Endothelial cell of umbilical vein (primary cell): ENCODE data around the gene NPY. TPM values are rescaled to one million over a fixed set of nuclear protein-coding genes. Genes with fewer than 3 reads are reported as not detected.
A peak's percentile ranks its signal among the peaks of the same experiment; 100 is the strongest.

Source experiments
- Bru-seq: library from RNA; stranded (reverse); fragments of 400-500 nt; gene quantifications from one replicate; lab custom pipeline; 2021; lab: Mats Ljungman, UMichigan
- BruChase-seq, 2 experiments: library from RNA; stranded (reverse); fragments of 400-500 nt; gene quantifications; one replicate each; lab custom pipeline; 2021; lab: Mats Ljungman, UMichigan
- BruUV-seq: library from RNA; stranded (reverse); fragments of 400-500 nt; replicated peaks from 2 replicates; lab custom pipeline; 2021; lab: Mats Ljungman, UMichigan
- CTCF ChIA-PET: fragments of 300-600, 350-600 bp; sonication (Branson Sonifier 250); formaldehyde crosslinking; loops from one replicate; lab custom pipeline; 2021; ENCODE audit warnings: antibody characterized with exemption, inconsistent platforms; lab: Charles Lee
- POLR2A ChIA-PET: fragments of 300-600, 350-600 bp; sonication (Branson Sonifier 250); formaldehyde crosslinking; loops from one replicate; lab custom pipeline; 2021; ENCODE audit warnings: antibody characterized with exemption, inconsistent platforms; lab: Charles Lee
- DNase-seq: peaks from one replicate; pipeline ENCODE4 v3.0.0-alpha.2; 2011; ENCODE audit warnings: low read depth, low spot score
- FAIRE-seq: peaks from 2 replicates; lab custom pipeline; 2011; peaks lifted over from hg19 to GRCh38; lab: Jason Lieb, UNC
- H2AFZ ChIP-seq: 2 replicates; pipeline ENCODE4 v1.6.0; 2012; ENCODE audit warnings: low read depth, low read length, control low read depth, inconsistent platforms
- H3K27ac ChIP-seq: 2 replicates; pipeline ENCODE4 v1.5.1; 2011; ENCODE audit warnings: low read depth, mild to moderate bottlenecking, control low read depth, low read length, moderate library complexity; ENCODE audit not compliant: insufficient read depth
- H3K27me3 ChIP-seq, 2 experiments: 2 replicates each; pipeline versions ENCODE4 v1.6.0 to v1.6.1; 2011; ENCODE audit warnings: low read length in 2 of 2, mixed read lengths in 1 of 2; ENCODE audit not compliant: control insufficient read depth in 2 of 2, insufficient read depth in 2 of 2
- H3K36me3 ChIP-seq, 2 experiments: 2 replicates in 1 of 2; 3 replicates in 1 of 2; pipeline ENCODE4 v1.5.1; 2011; ENCODE audit warnings: low read length in 2 of 2, mild to moderate bottlenecking in 1 of 2, moderate library complexity in 1 of 2; ENCODE audit not compliant: control insufficient read depth in 2 of 2, insufficient read depth in 2 of 2; ENCODE audit errors: extremely low read depth in 1 of 2
- H3K4me1 ChIP-seq: 3 replicates; pipeline ENCODE4 v1.5.1; 2011; ENCODE audit warnings: mild to moderate bottlenecking, low read length; ENCODE audit not compliant: control insufficient read depth, insufficient read depth; ENCODE audit errors: extremely low read depth
- H3K4me2 ChIP-seq: 2 replicates; pipeline ENCODE4 v1.6.1; 2011; ENCODE audit warnings: low read length, control low read depth, mixed read lengths; ENCODE audit not compliant: insufficient read depth
- H3K4me3 ChIP-seq, 3 experiments: fragments of 200-600 bp in 1 of 3; sonication (generic), shearing (Covaris generic) in 1 of 3; replicated peaks in 1 of 3; 2 replicates each; pipeline ENCODE4 v1.5.1; 2011 to 2016; ENCODE audit warnings: control low read depth in 3 of 3, low read length in 3 of 3, mild to moderate bottlenecking in 2 of 3, inconsistent platforms in 1 of 3, low read depth in 1 of 3, moderate library complexity in 1 of 3; ENCODE audit not compliant: insufficient read depth in 1 of 3
- H3K79me2 ChIP-seq: 2 replicates; pipeline ENCODE4 v1.6.0; 2012; ENCODE audit warnings: low read length, inconsistent platforms; ENCODE audit not compliant: control insufficient read depth, insufficient read depth
- H3K9ac ChIP-seq: replicated peaks from 2 replicates; pipeline ENCODE3; 2011; ENCODE audit warnings: low read length, control low read depth; ENCODE audit not compliant: insufficient read depth; ENCODE audit errors: extremely low read depth
- H3K9me1 ChIP-seq: replicated peaks from 3 replicates; pipeline ENCODE4 v1.6.0; 2011; ENCODE audit warnings: mild to moderate bottlenecking, low read length; ENCODE audit not compliant: control insufficient read depth, insufficient read depth; ENCODE audit errors: extremely low read depth
- H3K9me3 ChIP-seq: replicated peaks from 2 replicates; pipeline ENCODE4 v1.5.1; 2012; ENCODE audit warnings: low read length, inconsistent platforms; ENCODE audit not compliant: control insufficient read depth, insufficient read depth
- H4K20me1 ChIP-seq: replicated peaks from 2 replicates; pipeline ENCODE3; 2011; ENCODE audit warnings: mild to moderate bottlenecking, low read length; ENCODE audit not compliant: control insufficient read depth, insufficient read depth; ENCODE audit errors: extremely low read depth
- CTCF ChIP-seq, 2 donors: IDR thresholded peaks; 1 replicate in 1 of 2; 2 replicates in 1 of 2; pipeline ENCODE4 v1.5.1; 2011; ENCODE audit warnings: low read length in 2 of 2, mild to moderate bottlenecking in 2 of 2, moderate library complexity in 2 of 2, control low read depth in 1 of 2, inconsistent platforms in 1 of 2, low read depth in 1 of 2; ENCODE audit not compliant: insufficient read depth in 1 of 2; ENCODE audit errors: extremely low read depth in 1 of 2
- EZH2 ChIP-seq: IDR thresholded peaks from 2 replicates; pipeline ENCODE4 v1.6.1; 2012; ENCODE audit warnings: borderline replicate concordance, low read depth, mild to moderate bottlenecking, moderate library complexity, low read length, inconsistent platforms; ENCODE audit not compliant: severe bottlenecking
- dilution Hi-C: fragments of 300-500 bp; cut with MboI; formaldehyde crosslinking; loops from one replicate; pipeline ENCODE4 v1.15.0; 2019; ENCODE audit warnings: low sequenced_read_pairs; ENCODE audit not compliant: extremely low pct_ligation_motif_present
- intact Hi-C: fragments of 100-400 bp; cut with micrococcal nuclease; formaldehyde crosslinking; loops from one replicate; pipeline ENCODE4 v1.10.0; 2022
- long read RNA-seq: library from polyadenylated mRNA; stranded (forward); transcript quantifications from one replicate; pipeline ENCODE4 v2.0.0, GENCODE V29; 2021
- polyA minus RNA-seq, 3 experiments: library from RNA; depleted of rRNA, polyadenylated mRNA; stranded (reverse); fragments of >200 nt; gene quantifications; 1 replicate in 1 of 3; 2 replicates in 2 of 3; pipeline ENCODE4 v1.2.3, GENCODE V29; 2011
- polyA plus RNA-seq, 4 experiments: library from polyadenylated mRNA; depleted of rRNA in 3 of 4; stranded (reverse) in 3 of 4; unstranded in 1 of 4; fragments of >200 nt; gene quantifications; 2 replicates each; pipeline versions ENCODE4 v1.2.1 to v1.2.3, GENCODE V29; 2011 to 2012; ENCODE audit warnings: missing spikeins in 1 of 4
- total RNA-seq: library from RNA; stranded (reverse); gene quantifications from 2 replicates; pipeline ENCODE4 v1.2.3, GENCODE V29; 2021

NPY gene
- total RNA-seq, result not detected in 2 replicates
- not detected in 2 replicates for polyA plus RNA-seq
- polyA plus RNA-seq (2011; cell fraction: cytosol; rRNA removed), result not detected in 2 replicates
- not detected in 2 replicates for polyA plus RNA-seq (2011; cell fraction: nucleus; rRNA removed)
- polyA plus RNA-seq (2012), result not detected in 2 replicates
- polyA minus RNA-seq, result not detected in 2 replicates
- not detected for polyA minus RNA-seq (2011; cell fraction: cytosol; rRNA and poly(A)+ RNA removed)
- not detected in 2 replicates for polyA minus RNA-seq (2011; cell fraction: nucleus; rRNA and poly(A)+ RNA removed)
- Bru-seq, nascent RNA, result not detected
- not detected for BruChase-seq, experiment 1, labeled RNA remaining after a 6-hour chase
- BruChase-seq, experiment 2, labeled RNA remaining after a 2-hour chase, result not detected
- long read RNA-seq, result 0 reads

GRCh38 chr7:24283897-24284698 lies at the start of gene NPY:
Gene NPY, plus strand, starts transcription at chr7:24284190. Its CDS starts 1,051 bp downstream, at chr7:24285241.
- Histone ChIP-seq H3K9me3 (no peaks in the 10 kb centered on the region), H3K9ac (no peak within 1 kb of the TSS), H4K20me1 (no peaks in the 10 kb centered on the region), H3K9me1 (no peaks in the 10 kb centered on the region), H3K27ac (no peak within 1 kb of the TSS), H3K36me3 (no peaks in the 10 kb centered on the region), H3K4me1 (no peaks in the 10 kb centered on the region), H2AFZ (no peak within 1 kb of the TSS), H3K4me3 (no peak within 1 kb of the TSS), H3K4me2 (no peak within 1 kb of the TSS), H3K79me2 (no peaks in the 10 kb centered on the region), H3K27me3 (peaks cover 33 to 40% of the 10 kb centered on the region in 2 experiments)
- POLR2A ChIA-PET, result no interaction called here
- intact Hi-C loops (no loop called here), dilution Hi-C loops (no loop called here)
- CTCF ChIA-PET, result no interaction called here
- FAIRE-seq (no peak), DNase-seq (no peak)
- no TSS peak for BruUV-seq
- TF ChIP-seq EZH2 (peak; percentile 57), CTCF (IDR thresholded peaks at IDR 0.05; ENCODE audit: extremely low read depth in 1 of 2, insufficient read depth in 1 of 2, low read depth in 1 of 2, low read length in 2 of 2) (no peak)
